Kidney (tissue), 14 donors: ENCODE results near the gene DNAJB8. TPM values are rescaled to one million over a fixed set of nuclear protein-coding genes. Genes with fewer than 3 reads are reported as not detected.

ENCODE experiments used
- DNase-seq, 5 donors: peaks; one replicate each; pipeline ENCODE4 v3.0.0-alpha.2; 2013 to 2020
- FAIRE-seq: peaks from 2 replicates; lab custom pipeline; 2012; peaks lifted over from hg19 to GRCh38; lab: Jason Lieb, UNC
- H3K27ac ChIP-seq, 2 donors: one replicate each; pipeline ENCODE4 v1.7.0; 2013; ENCODE audit warnings: low read depth in 2 of 2, low read length in 2 of 2, inconsistent platforms in 1 of 2
- H3K27me3 ChIP-seq: one replicate; pipeline ENCODE4 v1.7.1; 2013; ENCODE audit warnings: low read length, inconsistent platforms; ENCODE audit not compliant: control insufficient read depth, insufficient read depth
- H3K36me3 ChIP-seq, 3 donors: one replicate each; pipeline versions ENCODE4 v1.7.0 to v1.7.1; 2013; ENCODE audit warnings: low read length in 3 of 3, control low read depth in 1 of 3, inconsistent platforms in 1 of 3; ENCODE audit not compliant: insufficient read depth in 3 of 3, control insufficient read depth in 2 of 3
- H3K4me1 ChIP-seq, 3 donors: one replicate each; pipeline versions ENCODE4 v1.7.0 to v1.7.1; 2013; ENCODE audit warnings: low read length in 3 of 3, inconsistent platforms in 1 of 3, low read depth in 1 of 3; ENCODE audit not compliant: control insufficient read depth in 2 of 3, insufficient read depth in 2 of 3
- H3K4me3 ChIP-seq, 3 donors: one replicate each; pipeline versions ENCODE4 v1.7.0 to v1.8.1; 2013; ENCODE audit warnings: low read length in 3 of 3, control low read depth in 1 of 3, inconsistent platforms in 1 of 3
- H3K9ac ChIP-seq, 3 donors: one replicate each; pipeline versions ENCODE4 v1.7.0 to v1.7.1; 2013; ENCODE audit warnings: low read length in 3 of 3, control low read depth in 1 of 3, inconsistent platforms in 1 of 3
- H3K9me3 ChIP-seq, 3 donors: one replicate each; pipeline versions ENCODE4 v1.7.0 to v1.7.1; 2013; ENCODE audit warnings: low read length in 3 of 3, control low read depth in 1 of 3, inconsistent platforms in 1 of 3; ENCODE audit not compliant: control insufficient read depth in 2 of 3, insufficient read depth in 1 of 3
- CTCF ChIP-seq: IDR thresholded peaks from 3 replicates; pipeline ENCODE4 v1.5.1; 2012; ENCODE audit warnings: mild to moderate bottlenecking, moderate library complexity, borderline replicate concordance; ENCODE audit not compliant: insufficient read depth; ENCODE audit errors: extremely low read depth
- intact Hi-C: fragments of 100-400 bp; cut with DNase I; formaldehyde crosslinking; loops from one replicate; pipeline ENCODE4 v1.11.1; 2022
- polyA plus RNA-seq: library from polyadenylated mRNA; stranded (reverse); fragments of 350-450 nt; fragmentation: Illumina TruSeq; extraction: RNeasy Lipid Tissue Mini Kit (QIAGEN cat#74804); gene quantifications from one replicate; pipeline ENCODE4 v1.2.3, GENCODE V29; 2014; ENCODE audit warnings: low read depth, low replicate concordance; ENCODE audit not compliant: insufficient read depth
- total RNA-seq: library from RNA; stranded (reverse); fragmentation: NEBNext Ultra II Directional; extraction: Animal tissue kit (Norgen Biotek cat#: 25700); gene quantifications from one replicate; pipeline ENCODE4 v1.2.1, GENCODE V29; 2021
- donor health status: control.
- donor health status: control.
- donor health status: control.
- donor health status: control.
- donor health status: control.
- donor health status: DM: yes; HTN: yes; CAD: no.
- donor health status: Normal renal cell carcinoma (clear cell type).

The DNAJB8 gene
- total and polyA plus RNA-seq, 2 donors from 2014 or later = not detected

- Histone ChIP-seq H3K36me3 (no peaks in the 10 kb centered on the region), H3K27ac (no peak overlapping the region), H3K9ac (no peak overlapping the region), H3K4me1 (peaks cover 0 to 2% (median 0%) of the 10 kb centered on the region in 3 donors), H3K4me3 (no peak overlapping the region), H3K27me3 (peaks cover 15% of the 10 kb centered on the region), H3K9me3 (no peaks in the 10 kb centered on the region)
- TF ChIP-seq CTCF = no peak
- FAIRE-seq (no peak), DNase-seq (peak in 1 of 5 donors; percentile 46)
- intact Hi-C loops = no loop called here
Measured at GRCh38 chr3:128478576-128479506, 12.2 kb upstream of the DNAJB8 start.

- H3K27me3 ChIP-seq = peaks cover 8% of the 10 kb centered on the region
- DNase-seq = peak in 1 of 5 donors; percentile 30
- intact Hi-C loops = no loop called here
Measured at GRCh38 chr3:128476659-128477058, 10.0 kb upstream of the DNAJB8 start.

GRCh38 chr3:128475355-128475754 lies 8.7 kb upstream of the DNAJB8 start:
- no peak for DNase-seq
- no peaks in the 10 kb centered on the region for H3K36me3 ChIP-seq
- no peak overlapping the region for H3K4me3 ChIP-seq
- no peak for TF ChIP-seq CTCF
- peaks cover 5% of the 10 kb centered on the region for H3K27me3 ChIP-seq
- H3K9ac ChIP-seq = no peak overlapping the region
- no peak for FAIRE-seq
- H3K27ac ChIP-seq = no peak overlapping the region
- no peaks in the 10 kb centered on the region for H3K9me3 ChIP-seq
- intact Hi-C loops = no loop called here
- H3K4me1 ChIP-seq = no peaks in the 10 kb centered on the region

More at GRCh38 chr3:128476659-128477058, 10.0 kb upstream of the DNAJB8 start:
- Histone ChIP-seq H3K4me1 (peaks cover 0 to 2% (median 0%) of the 10 kb centered on the region in 3 donors), H3K36me3 (no peaks in the 10 kb centered on the region), H3K9me3 (no peaks in the 10 kb centered on the region), H3K4me3 (no peak overlapping the region), H3K27ac (no peak overlapping the region), H3K9ac (no peak overlapping the region)
- no peak for TF ChIP-seq CTCF
- FAIRE-seq = no peak
